K562 (cell line): Measurements from ENCODE around the gene LAPTM5. TPM values are rescaled to one million over a fixed set of nuclear protein-coding genes. Genes with fewer than 3 reads are reported as not detected.

Source experiments
- CHD1 ChIP-seq: fragments of 200-600 bp; sonication (generic); IDR thresholded peaks from one replicate; pipeline ENCODE4 v1.6.1; 2012; ENCODE audit warnings: mild to moderate bottlenecking, moderate library complexity, low read length, inconsistent platforms
- CHD2 ChIP-seq: IDR thresholded peaks from 2 replicates; pipeline ENCODE4 v1.6.1; 2011; ENCODE audit warnings: low read depth, low read length
- CTCFL ChIP-seq: IDR thresholded peaks from 2 replicates; pipeline ENCODE4 v1.6.1; 2011; ENCODE audit warnings: borderline replicate concordance, low read depth, mild to moderate bottlenecking, moderate library complexity, low read length; ENCODE audit not compliant: insufficient read depth, poor library complexity, severe bottlenecking
- HDGF ChIP-seq: fragments of 450-650 bp; IDR thresholded peaks from 2 replicates; pipeline ENCODE4 v1.6.1; 2016
- HNRNPLL ChIP-seq: fragments of 200-400 bp; formaldehyde crosslinking; IDR thresholded peaks from 2 replicates; pipeline ENCODE4 v1.6.1; 2017; ENCODE audit warnings: low read length, low read depth, mild to moderate bottlenecking; ENCODE audit not compliant: poor library complexity, severe bottlenecking
- MYC ChIP-seq, 2 experiments: fragments of 250-450 bp in 1 of 2; sonication (Bioruptor Pico) in 1 of 2; IDR thresholded peaks; 2 replicates each; pipeline versions ENCODE4 v1.5.1 to v1.6.1; 2012 to 2021; ENCODE audit warnings: low read depth in 2 of 2, borderline replicate concordance in 1 of 2, improper control_type of control experiment in 1 of 2, low read length in 1 of 2, mild to moderate bottlenecking in 1 of 2, moderate library complexity in 1 of 2
- NR2C2 ChIP-seq, 2 experiments: fragments of 200-800 bp in 1 of 2; sonication (Bioruptor generic) in 1 of 2; sonication (generic) in 1 of 2; formaldehyde crosslinking in 1 of 2; IDR thresholded peaks; 2 replicates each; pipeline versions ENCODE4 v1.6.1 to v1.8.0; 2016 to 2022; ENCODE audit warnings: mild to moderate bottlenecking in 1 of 2, missing compliant biosample characterization in 1 of 2, missing genetic modification characterization in 1 of 2, missing genetic modification reagents in 1 of 2
- NR2F6 ChIP-seq: fragments of 450-650 bp; formaldehyde crosslinking; IDR thresholded peaks from 2 replicates; pipeline ENCODE4 v1.4.0; 2020; ENCODE audit warnings: mild to moderate bottlenecking
- POLR3A ChIP-seq: IDR thresholded peaks from 2 replicates; pipeline ENCODE4 v1.6.1; 2011; ENCODE audit warnings: borderline replicate concordance, mild to moderate bottlenecking, moderate library complexity; ENCODE audit not compliant: insufficient read length, insufficient read depth; ENCODE audit errors: extremely low read depth
- PREB ChIP-seq: sonication (generic); formaldehyde crosslinking; IDR thresholded peaks from 2 replicates; pipeline ENCODE4 v1.8.1; 2023; ENCODE audit warnings: mild to moderate bottlenecking, missing genetic modification reagents
- SRF ChIP-seq, 2 experiments: fragments of 250-450, 450-650 bp in 1 of 2; sonication (Bioruptor Pico) in 1 of 2; sonication (generic) in 1 of 2; formaldehyde crosslinking; IDR thresholded peaks; 2 replicates each; pipeline versions ENCODE4 v1.5.0 to v1.5.1; 2020 to 2022; ENCODE audit warnings: mild to moderate bottlenecking in 1 of 2, missing genetic modification reagents in 1 of 2
- TCF3 ChIP-seq: sonication (generic); formaldehyde crosslinking; IDR thresholded peaks from 2 replicates; pipeline ENCODE4 v1.4.0; 2020; ENCODE audit warnings: mild to moderate bottlenecking, missing genetic modification reagents
- ZBED1 ChIP-seq: IDR thresholded peaks from 2 replicates; pipeline ENCODE4 v1.6.1; 2014
- ZBTB9 ChIP-seq: fragments of 450-650 bp; formaldehyde crosslinking; IDR thresholded peaks from 2 replicates; pipeline ENCODE4 v1.4.0; 2020; ENCODE audit warnings: mild to moderate bottlenecking, moderate library complexity
- polyA plus RNA-seq, 8 experiments: library from polyadenylated mRNA; depleted of rRNA in 4 of 8; stranded (reverse) in 5 of 8; unstranded in 3 of 8; fragments of >200 nt; fragmentation: Nextera tagmentation in 2 of 8; fragmentation: Illumina TruSeq in 1 of 8; extraction: Ambion mirVana in 2 of 8; extraction: Trizol in 1 of 8; gene quantifications; 2 replicates each; pipeline versions ENCODE4 v1.2.1 to v1.2.3, GENCODE V29; 2011 to 2014; ENCODE audit warnings: inconsistent platforms in 1 of 8, missing spikeins in 1 of 8
- total RNA-seq, 7 experiments: library from RNA; depleted of rRNA in 6 of 7; stranded (reverse); fragments of >200 nt in 6 of 7; fragmentation: Illumina TruSeq in 2 of 7; extraction: Trizol in 2 of 7; gene quantifications; 2 replicates each; pipeline versions ENCODE4 v1.2.1 to v1.2.3, GENCODE V29; 2011 to 2021; ENCODE audit warnings: low replicate concordance in 1 of 7
- TF ChIP-seq, protein P1 (sequence below): fragments of 250-450 bp; sonication (Bioruptor Pico); IDR thresholded peaks from 2 replicates; pipeline ENCODE4 v1.5.0; 2021
- TF ChIP-seq, protein P2 (sequence below), 2 experiments: fragments of 200-800 bp in 1 of 2; sonication (Bioruptor generic) in 1 of 2; sonication (generic) in 1 of 2; formaldehyde crosslinking in 1 of 2; IDR thresholded peaks in 1 of 2; conservative IDR thresholded peaks in 1 of 2; 2 replicates each; pipeline versions ENCODE4 v1.5.0 to v1.6.1; 2016 to 2020; ENCODE audit warnings: missing compliant biosample characterization in 1 of 2, missing genetic modification characterization in 1 of 2, missing genetic modification reagents in 1 of 2

The LAPTM5 gene
- total and polyA plus RNA-seq, 9 of the 15 experiments (the other 6 are each of a cell fraction or from before 2014, with no cell fraction given) = 2.4 to 47.3 (median 20.3) TPM

GRCh38 chr1:30782361-30783255 is 25.0 kb upstream of the LAPTM5 start (continued):
- TF ChIP-seq NR2F6 (no peak), SRF (CRISPR knock-in tag; IDR thresholded peaks at IDR 0.05) (peak in 1 of 2 experiments; percentile 87; a peak in 1 of 4 replicates), POLR3A (no peak), CTCFL (peak; percentile 38), TCF3 (CRISPR knock-in tag) (peak; percentile 27; the same call in 1 of the 2 replicates), CHD2 (no peak), CHD1 (no peak), ZBED1 (no peak), ZBTB9 (CRISPR knock-in tag) (no peak), PREB (CRISPR knock-in tag) (peak; percentile 82), HDGF (0 out of 2 replicates have a peak, but pooled peaks have one; percentile 40), HNRNPLL (peak; percentile 26), MYC (IDR thresholded peaks at IDR 0.05; ENCODE audit: low read depth, low read length) (no peak), MYC (CRISPR knock-in tag; IDR thresholded peaks at IDR 0.05; ENCODE audit: borderline replicate concordance, low read depth) (no peak), NR2C2 (CRISPR knock-in tag; IDR thresholded peaks at IDR 0.05) (no peak; the same call in 1 of the 2 replicates), NR2C2 (tag; IDR thresholded peaks at IDR 0.05) (no peak)
- TF ChIP-seq, protein P1, sequence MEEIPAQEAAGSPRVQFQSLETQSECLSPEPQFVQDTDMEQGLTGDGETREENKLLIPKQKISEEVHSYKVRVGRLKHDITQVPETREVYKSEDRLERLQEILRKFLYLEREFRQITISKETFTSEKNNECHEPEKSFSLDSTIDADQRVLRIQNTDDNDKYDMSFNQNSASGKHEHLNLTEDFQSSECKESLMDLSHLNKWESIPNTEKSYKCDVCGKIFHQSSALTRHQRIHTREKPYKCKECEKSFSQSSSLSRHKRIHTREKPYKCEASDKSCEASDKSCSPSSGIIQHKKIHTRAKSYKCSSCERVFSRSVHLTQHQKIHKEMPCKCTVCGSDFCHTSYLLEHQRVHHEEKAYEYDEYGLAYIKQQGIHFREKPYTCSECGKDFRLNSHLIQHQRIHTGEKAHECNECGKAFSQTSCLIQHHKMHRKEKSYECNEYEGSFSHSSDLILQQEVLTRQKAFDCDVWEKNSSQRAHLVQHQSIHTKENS (CRISPR knock-in tag) = no peak
- TF ChIP-seq, protein P2, sequence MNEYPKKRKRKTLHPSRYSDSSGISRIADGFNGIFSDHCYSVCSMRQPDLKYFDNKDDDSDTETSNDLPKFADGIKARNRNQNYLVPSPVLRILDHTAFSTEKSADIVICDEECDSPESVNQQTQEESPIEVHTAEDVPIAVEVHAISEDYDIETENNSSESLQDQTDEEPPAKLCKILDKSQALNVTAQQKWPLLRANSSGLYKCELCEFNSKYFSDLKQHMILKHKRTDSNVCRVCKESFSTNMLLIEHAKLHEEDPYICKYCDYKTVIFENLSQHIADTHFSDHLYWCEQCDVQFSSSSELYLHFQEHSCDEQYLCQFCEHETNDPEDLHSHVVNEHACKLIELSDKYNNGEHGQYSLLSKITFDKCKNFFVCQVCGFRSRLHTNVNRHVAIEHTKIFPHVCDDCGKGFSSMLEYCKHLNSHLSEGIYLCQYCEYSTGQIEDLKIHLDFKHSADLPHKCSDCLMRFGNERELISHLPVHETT (CRISPR knock-in tag; conservative IDR thresholded peaks at IDR 0.05 in 1 of 2, IDR thresholded peaks at IDR 0.05 in 1 of 2) = no peak
